AG09319 (cell line): ENCODE measurements around the gene ORMDL3.

Experiments used
- DNase-seq: peaks from one replicate; pipeline ENCODE4 v3.0.0-alpha.2; 2010; ENCODE audit warnings: low read depth; ENCODE audit errors: extremely low read depth
- TF ChIP-seq, protein P1 (sequence below): IDR thresholded peaks from 2 replicates; pipeline ENCODE4 v1.5.1; 2011; ENCODE audit warnings: low read depth, mild to moderate bottlenecking, inconsistent platforms, low read length, moderate library complexity

Gene ORMDL3

GRCh38 chr17:39923230-39923629, 4.2 kb downstream of the ORMDL3 start:
- TF ChIP-seq, protein P1, sequence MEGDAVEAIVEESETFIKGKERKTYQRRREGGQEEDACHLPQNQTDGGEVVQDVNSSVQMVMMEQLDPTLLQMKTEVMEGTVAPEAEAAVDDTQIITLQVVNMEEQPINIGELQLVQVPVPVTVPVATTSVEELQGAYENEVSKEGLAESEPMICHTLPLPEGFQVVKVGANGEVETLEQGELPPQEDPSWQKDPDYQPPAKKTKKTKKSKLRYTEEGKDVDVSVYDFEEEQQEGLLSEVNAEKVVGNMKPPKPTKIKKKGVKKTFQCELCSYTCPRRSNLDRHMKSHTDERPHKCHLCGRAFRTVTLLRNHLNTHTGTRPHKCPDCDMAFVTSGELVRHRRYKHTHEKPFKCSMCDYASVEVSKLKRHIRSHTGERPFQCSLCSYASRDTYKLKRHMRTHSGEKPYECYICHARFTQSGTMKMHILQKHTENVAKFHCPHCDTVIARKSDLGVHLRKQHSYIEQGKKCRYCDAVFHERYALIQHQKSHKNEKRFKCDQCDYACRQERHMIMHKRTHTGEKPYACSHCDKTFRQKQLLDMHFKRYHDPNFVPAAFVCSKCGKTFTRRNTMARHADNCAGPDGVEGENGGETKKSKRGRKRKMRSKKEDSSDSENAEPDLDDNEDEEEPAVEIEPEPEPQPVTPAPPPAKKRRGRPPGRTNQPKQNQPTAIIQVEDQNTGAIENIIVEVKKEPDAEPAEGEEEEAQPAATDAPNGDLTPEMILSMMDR = no peak
- no peak for DNase-seq

DNA sequence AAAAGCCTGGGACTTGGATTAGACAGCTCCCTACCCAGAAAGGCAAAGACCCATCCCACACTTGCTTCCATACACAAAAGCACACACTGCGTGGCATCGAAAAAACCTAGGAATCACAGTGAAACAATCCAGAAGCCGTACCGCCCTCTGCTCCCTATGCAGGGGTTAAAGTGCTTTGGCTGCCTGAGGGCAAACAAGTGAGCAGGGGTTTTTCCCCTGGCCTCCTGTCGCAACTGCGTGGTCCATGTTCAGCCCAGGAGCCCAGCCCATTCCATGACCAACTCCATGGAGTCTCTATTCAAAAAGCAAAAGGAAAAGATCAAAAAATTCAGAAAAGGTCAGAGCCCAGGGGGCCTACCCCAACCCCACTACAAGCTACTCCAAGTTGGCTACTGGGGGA, 5.4 kb downstream of the ORMDL3 start:
- no peak for DNase-seq
- TF ChIP-seq, protein P1 = no peak

DNA sequence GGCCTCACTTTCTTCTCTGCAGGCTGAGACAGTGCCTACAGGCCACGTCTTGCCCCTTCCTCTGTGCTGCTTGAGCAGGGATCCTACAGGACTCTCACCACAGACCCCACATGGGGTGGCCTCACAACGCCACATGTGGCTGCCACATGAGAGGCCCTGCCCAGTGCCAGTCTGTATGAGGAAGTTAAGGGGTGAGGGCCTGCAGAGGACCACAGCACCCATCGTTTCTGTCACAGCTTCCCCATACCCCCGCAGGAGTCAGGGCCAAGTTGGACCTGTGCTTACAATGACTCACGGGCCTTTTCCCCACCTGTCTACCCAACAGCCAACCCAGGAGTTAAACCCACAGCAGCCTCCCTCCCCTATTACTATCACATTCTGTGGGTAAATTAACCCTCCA, 6.1 kb downstream of the ORMDL3 start:
- TF ChIP-seq, protein P1 = no peak
- no peak for DNase-seq

DNA sequence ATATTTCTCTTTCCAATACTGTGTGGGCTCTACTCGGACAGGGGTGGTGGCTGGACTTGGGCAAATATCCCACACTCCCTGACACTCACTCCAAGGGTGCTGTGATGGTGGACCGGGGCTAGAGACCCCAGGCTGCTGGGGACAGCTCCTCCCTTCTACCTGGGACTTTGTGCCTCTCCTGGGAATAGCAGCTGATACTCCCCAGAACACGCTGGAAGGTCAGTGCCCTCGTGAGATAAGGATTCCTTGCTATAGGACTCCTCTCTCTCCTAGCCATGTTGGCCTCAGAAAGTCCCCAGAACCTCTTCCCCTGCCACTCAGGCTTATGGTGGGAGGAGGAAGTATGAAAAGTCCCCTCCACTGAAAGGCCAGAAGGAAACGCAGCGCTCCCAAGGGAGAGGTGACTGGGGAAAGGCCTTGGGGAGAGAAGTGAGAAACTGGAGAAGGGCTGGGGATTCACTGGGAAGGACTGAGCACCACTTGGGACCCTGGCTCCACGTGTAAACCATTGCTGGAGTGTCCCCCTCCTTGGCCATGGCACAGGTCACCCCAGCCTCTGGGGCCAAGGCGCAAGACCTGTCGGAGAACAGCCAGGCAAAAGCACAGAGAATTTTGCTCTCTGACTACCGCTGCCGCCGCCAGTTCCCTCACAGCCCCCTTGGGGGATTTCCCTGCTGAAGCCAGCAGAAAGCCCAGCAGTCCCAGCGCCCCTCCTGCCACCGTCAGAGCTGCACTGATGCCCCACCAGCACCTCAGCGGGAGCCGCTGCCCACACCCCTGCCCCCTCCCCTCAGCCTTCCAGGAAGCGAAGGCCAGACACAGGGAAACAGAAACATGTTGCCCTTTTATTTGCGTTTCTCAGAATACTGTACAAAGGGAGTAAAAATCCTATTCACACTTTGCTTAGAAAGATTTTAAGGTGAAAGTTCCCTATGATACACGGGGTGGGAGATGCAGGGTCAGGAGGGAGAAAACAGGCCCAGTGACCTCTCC, 6.9 kb downstream of the ORMDL3 start:
- no peak for DNase-seq

DNA sequence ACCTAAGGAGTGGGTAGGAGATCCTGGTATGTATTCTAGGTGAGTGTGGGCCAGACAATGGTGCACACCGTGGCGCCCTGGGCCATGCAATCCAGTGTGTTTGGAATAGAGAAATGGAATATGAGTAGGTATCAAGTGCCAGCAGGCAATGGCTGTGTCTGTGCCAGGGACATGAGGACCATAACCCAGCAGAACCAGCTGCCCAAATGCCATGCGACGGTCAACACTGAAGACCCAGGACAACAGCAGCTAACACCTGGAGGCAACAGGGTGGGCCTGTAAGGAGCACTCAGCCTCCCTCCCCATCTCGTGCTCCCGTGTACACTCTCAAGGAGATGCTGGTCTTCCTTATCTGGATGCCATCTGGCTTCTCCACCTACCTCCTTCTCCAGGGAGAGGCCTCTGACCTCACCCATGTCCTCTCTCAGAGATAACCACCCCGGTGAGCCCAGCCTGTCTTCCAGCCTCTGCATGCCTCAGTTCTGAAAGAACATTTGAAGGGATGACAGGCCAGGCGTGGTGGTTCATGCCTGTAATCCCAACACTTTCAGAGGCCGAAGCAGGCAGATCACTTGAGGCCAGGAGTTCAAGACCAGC, 8.2 kb downstream of the ORMDL3 start:
- no peak for DNase-seq
- TF ChIP-seq, protein P1 = no peak

More for the DNA sequence above, 6.9 kb downstream of the ORMDL3 start:
- TF ChIP-seq, protein P1 = no peak

DNA sequence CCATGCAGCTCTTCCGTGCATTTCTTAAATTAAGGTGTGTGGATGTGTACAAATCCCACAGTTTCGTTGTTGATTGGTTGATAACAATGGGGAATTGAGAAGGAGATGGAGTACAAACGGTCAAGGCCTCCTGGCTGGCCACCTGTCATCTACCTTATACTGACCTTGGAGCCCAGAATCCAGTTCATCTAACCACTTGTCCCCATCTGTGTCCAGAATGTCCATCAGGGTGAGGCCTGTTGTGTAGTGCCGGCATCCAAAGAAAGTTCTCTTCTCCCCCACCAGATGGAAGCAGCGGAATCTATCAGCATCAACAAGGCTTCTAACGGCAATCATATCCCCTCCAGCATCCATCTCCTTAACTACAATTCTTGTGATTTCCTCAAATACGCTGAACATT, 10.5 kb downstream of the ORMDL3 start:
- TF ChIP-seq, protein P1 = peak; percentile 17
- no peak for DNase-seq

DNA sequence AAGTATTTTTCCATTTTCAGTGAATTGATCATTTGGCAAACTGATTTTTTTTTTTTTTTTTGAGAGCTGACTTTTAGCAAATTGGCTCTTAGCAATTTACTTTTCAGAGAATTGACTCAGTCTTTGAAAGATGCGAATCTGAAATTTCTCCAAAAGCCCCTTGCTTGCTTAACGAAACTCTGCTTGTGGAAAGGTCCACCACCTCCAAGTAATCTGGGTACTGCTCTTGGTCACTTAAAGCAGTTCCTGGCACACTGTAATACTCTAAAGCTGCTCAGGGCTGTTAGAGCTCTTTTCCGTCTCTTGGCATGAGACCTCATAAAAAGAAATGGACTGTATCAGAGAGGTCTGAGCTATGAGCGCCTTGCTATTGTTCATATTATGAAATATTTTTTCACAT, 11.8 kb downstream of the ORMDL3 start:
- TF ChIP-seq, protein P1 = no peak
- no peak for DNase-seq
